ENCODE measurements around the gene ANKRD52. TPM values are rescaled to one million over a fixed set of nuclear protein-coding genes. Genes with fewer than 3 reads are reported as not detected.

The ANKRD52 gene
- 12.7 TPM for polyA plus RNA-seq (2013, experiment 1 of 2)
- 11.5 TPM for polyA plus RNA-seq (2013, experiment 2 of 2)

GRCh38 chr12:56258068-56258819 lies at the start of gene ANKRD52:
Gene ANKRD52, minus strand, starts transcription at chr12:56258384. Its CDS starts 115 bp downstream, at chr12:56258269.
- Histone ChIP-seq H3K18ac (ENCODE audit: low read length) (peak within 1 kb of the TSS; percentile 90), H4K5ac (ENCODE audit: low read length) (peak within 1 kb of the TSS; percentile 68), H2BK15ac (replicated peaks; ENCODE audit: low read depth) (no peak within 1 kb of the TSS), H3K9ac (ENCODE audit: low read length) (peak within 1 kb of the TSS; percentile 97), H4K8ac (ENCODE audit: low read depth, low read length) (no peak within 1 kb of the TSS), H3K56ac (ENCODE audit: low read length) (peak within 1 kb of the TSS; percentile 98), H2BK120ac (ENCODE audit: low read depth, low read length) (peak within 1 kb of the TSS; percentile 32), H3K27ac (ENCODE audit: low read depth, low read length) (peak within 1 kb of the TSS; percentile 32), H2BK5ac (ENCODE audit: low read length) (peak within 1 kb of the TSS; percentile 79), H3K4me1 (ENCODE audit: control insufficient read depth, low read depth, low read length) (peaks cover 8% of the 10 kb centered on the region), H2AK5ac (ENCODE audit: low read length) (no peak within 1 kb of the TSS), H3K36me3 (ENCODE audit: control insufficient read depth, insufficient read depth, low read length) (peaks cover 9% of the 10 kb centered on the region), H3K4me2 (ENCODE audit: low read length) (peak within 1 kb of the TSS; percentile 72), H3K4me3 (ENCODE audit: low read length) (peak within 1 kb of the TSS; percentile 86), H3K79me1 (ENCODE audit: low read length) (peaks cover 12% of the 10 kb centered on the region), H3K4ac (ENCODE audit: low read depth, low read length) (peak within 1 kb of the TSS; percentile 57), H3K79me2 (ENCODE audit: control insufficient read depth, insufficient read depth, low read length) (peaks cover 6% of the 10 kb centered on the region), H3K23ac (ENCODE audit: low read length) (peak within 1 kb of the TSS; percentile 98), H3K27me3 (ENCODE audit: insufficient read depth, low read length, poor library complexity) (no peaks in the 10 kb centered on the region)
- WGBS (ENCODE audit: extremely low coverage, insufficient coverage, low lambda C conversion rate): no CpG with 5 or more reads among the region's 78 CpGs
- DNase-seq: peak; percentile 72

GRCh38 chr12:56307221-56307965 lies 49.2 kb upstream of the ANKRD52 start:
- Histone ChIP-seq H3K4me2 (ENCODE audit: low read length) (no peak overlapping the region), H3K56ac (ENCODE audit: low read length) (no peak overlapping the region), H3K27ac (ENCODE audit: low read depth, low read length) (no peak overlapping the region), H3K4ac (ENCODE audit: low read depth, low read length) (no peak overlapping the region), H3K36me3 (ENCODE audit: control insufficient read depth, insufficient read depth, low read length) (peaks cover 4% of the 10 kb centered on the region), H3K9ac (ENCODE audit: low read length) (no peak overlapping the region), H3K79me1 (ENCODE audit: low read length) (no peaks in the 10 kb centered on the region), H2BK5ac (ENCODE audit: low read length) (no peak overlapping the region), H3K4me3 (ENCODE audit: low read length) (no peak overlapping the region), H4K5ac (ENCODE audit: low read length) (no peak overlapping the region), H3K23ac (ENCODE audit: low read length) (no peak overlapping the region), H3K18ac (ENCODE audit: low read length) (no peak overlapping the region), H4K8ac (ENCODE audit: low read depth, low read length) (no peak overlapping the region), H2BK120ac (ENCODE audit: low read depth, low read length) (no peak overlapping the region), H2BK15ac (replicated peaks; ENCODE audit: low read depth) (no peak overlapping the region), H2AK5ac (ENCODE audit: low read length) (no peak overlapping the region), H3K79me2 (ENCODE audit: control insufficient read depth, insufficient read depth, low read length) (no peaks in the 10 kb centered on the region), H3K27me3 (ENCODE audit: insufficient read depth, low read length, poor library complexity) (no peaks in the 10 kb centered on the region), H3K4me1 (ENCODE audit: control insufficient read depth, low read depth, low read length) (no peaks in the 10 kb centered on the region)
- DNase-seq: no peak
- WGBS (ENCODE audit: extremely low coverage, insufficient coverage, low lambda C conversion rate): no CpG with 5 or more reads among the region's 7 CpGs

- no CpG with 5 or more reads among the region's 8 CpGs for WGBS (ENCODE audit: extremely low coverage, insufficient coverage, low lambda C conversion rate)
- no peak overlapping the region for H3K4me3 ChIP-seq (ENCODE audit: low read length)
- H3K4ac ChIP-seq (ENCODE audit: low read depth, low read length): no peak overlapping the region
- DNase-seq: no peak
- peaks cover 2% of the 10 kb centered on the region for H3K36me3 ChIP-seq (ENCODE audit: control insufficient read depth, insufficient read depth, low read length)
- H3K79me1 ChIP-seq (ENCODE audit: low read length): no peaks in the 10 kb centered on the region
- H3K18ac ChIP-seq (ENCODE audit: low read length): no peak overlapping the region
- H3K4me2 ChIP-seq (ENCODE audit: low read length): no peak overlapping the region
- H4K8ac ChIP-seq (ENCODE audit: low read depth, low read length): no peak overlapping the region
- peaks cover 4% of the 10 kb centered on the region for H3K4me1 ChIP-seq (ENCODE audit: control insufficient read depth, low read depth, low read length)
- H2BK120ac ChIP-seq (ENCODE audit: low read depth, low read length): no peak overlapping the region
- no peak overlapping the region for H4K5ac ChIP-seq (ENCODE audit: low read length)
- H3K9ac ChIP-seq (ENCODE audit: low read length): no peak overlapping the region
- no peaks in the 10 kb centered on the region for H3K27me3 ChIP-seq (ENCODE audit: insufficient read depth, low read length, poor library complexity)
- H2BK15ac ChIP-seq (replicated peaks; ENCODE audit: low read depth): no peak overlapping the region
- no peak overlapping the region for H3K56ac ChIP-seq (ENCODE audit: low read length)
- H2AK5ac ChIP-seq (ENCODE audit: low read length): no peak overlapping the region
- H2BK5ac ChIP-seq (ENCODE audit: low read length): no peak overlapping the region
- no peak overlapping the region for H3K23ac ChIP-seq (ENCODE audit: low read length)
- no peak overlapping the region for H3K27ac ChIP-seq (ENCODE audit: low read depth, low read length)
- no peaks in the 10 kb centered on the region for H3K79me2 ChIP-seq (ENCODE audit: control insufficient read depth, insufficient read depth, low read length)
Observed at GRCh38 chr12:56304872-56305590, 46.8 kb upstream of the ANKRD52 start.

- peaks cover 6% of the 10 kb centered on the region for H3K79me2 ChIP-seq (ENCODE audit: control insufficient read depth, insufficient read depth, low read length)
- H3K4me3 ChIP-seq (ENCODE audit: low read length): no peak overlapping the region
- no peak overlapping the region for H2BK120ac ChIP-seq (ENCODE audit: low read depth, low read length)
- H2AK5ac ChIP-seq (ENCODE audit: low read length): no peak overlapping the region
- H4K5ac ChIP-seq (ENCODE audit: low read length): no peak overlapping the region
- no peak overlapping the region for H2BK15ac ChIP-seq (replicated peaks; ENCODE audit: low read depth)
- H3K4me2 ChIP-seq (ENCODE audit: low read length): no peak overlapping the region
- no peak overlapping the region for H3K18ac ChIP-seq (ENCODE audit: low read length)
- H3K23ac ChIP-seq (ENCODE audit: low read length): no peak overlapping the region
- no peak overlapping the region for H3K27ac ChIP-seq (ENCODE audit: low read depth, low read length)
- no peaks in the 10 kb centered on the region for H3K27me3 ChIP-seq (ENCODE audit: insufficient read depth, low read length, poor library complexity)
- no peak overlapping the region for H3K9ac ChIP-seq (ENCODE audit: low read length)
- no peak overlapping the region for H2BK5ac ChIP-seq (ENCODE audit: low read length)
- H3K56ac ChIP-seq (ENCODE audit: low read length): no peak overlapping the region
- H3K36me3 ChIP-seq (ENCODE audit: control insufficient read depth, insufficient read depth, low read length): peaks cover 2% of the 10 kb centered on the region
- no peak overlapping the region for H3K4ac ChIP-seq (ENCODE audit: low read depth, low read length)
- H3K4me1 ChIP-seq (ENCODE audit: control insufficient read depth, low read depth, low read length): peaks cover 4% of the 10 kb centered on the region
- H3K79me1 ChIP-seq (ENCODE audit: low read length): peaks cover 5% of the 10 kb centered on the region
- no peak for DNase-seq
- H4K8ac ChIP-seq (ENCODE audit: low read depth, low read length): no peak overlapping the region
- WGBS (ENCODE audit: extremely low coverage, insufficient coverage, low lambda C conversion rate): no CpG with 5 or more reads among the region's 3 CpGs
Observed at GRCh38 chr12:56304276-56304675, 46.1 kb upstream of the ANKRD52 start.

DNA sequence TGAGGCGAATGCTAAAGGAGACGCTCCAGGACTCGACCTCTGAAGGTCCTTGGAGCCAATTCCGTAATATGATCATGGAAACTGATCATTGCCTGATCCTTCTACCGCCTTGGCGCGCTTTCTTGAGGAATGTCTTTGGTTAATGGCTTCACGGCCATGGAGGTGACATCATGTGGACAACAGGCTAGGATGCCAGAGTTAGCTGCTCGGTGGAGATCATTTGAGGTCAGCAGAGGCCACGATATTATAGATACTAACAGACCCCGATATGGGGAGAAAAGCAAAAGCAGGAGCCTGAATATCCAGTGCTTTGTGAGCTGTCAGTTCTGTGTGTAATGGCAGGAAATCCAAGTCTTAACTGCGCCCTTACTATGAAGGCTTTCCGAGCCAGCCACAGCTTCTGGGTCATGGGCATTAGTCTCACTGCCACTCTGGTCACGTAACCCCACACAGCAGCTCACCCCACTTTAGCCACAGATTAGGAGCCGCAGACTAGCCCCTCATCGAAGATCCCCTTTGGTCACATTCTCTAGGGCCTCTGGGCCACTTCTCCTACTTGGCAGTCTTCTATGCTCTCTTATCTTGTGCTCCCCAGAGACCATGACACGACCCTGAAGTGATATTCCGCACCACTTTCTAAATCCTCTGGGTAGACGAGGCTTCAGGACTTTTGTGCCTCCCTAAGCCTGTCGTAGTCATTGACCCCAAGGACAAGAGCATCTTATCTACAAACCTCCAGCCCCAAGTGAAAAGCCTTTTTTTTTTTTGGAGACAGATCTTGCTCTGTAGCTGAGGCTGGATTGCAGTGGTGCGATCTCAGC lies 42.7 kb upstream of the ANKRD52 start:
- WGBS (ENCODE audit: extremely low coverage, insufficient coverage, low lambda C conversion rate): no CpG with 5 or more reads among the region's 21 CpGs
- peak overlapping the region; percentile 56 for H2AK5ac ChIP-seq (ENCODE audit: low read length)
- H3K27me3 ChIP-seq (ENCODE audit: insufficient read depth, low read length, poor library complexity): no peaks in the 10 kb centered on the region
- H4K5ac ChIP-seq (ENCODE audit: low read length): no peak overlapping the region
- H3K4ac ChIP-seq (ENCODE audit: low read depth, low read length): no peak overlapping the region
- peak overlapping the region; percentile 42 for H3K27ac ChIP-seq (ENCODE audit: low read depth, low read length)
- peak overlapping the region; percentile 81 for H3K56ac ChIP-seq (ENCODE audit: low read length)
- peak; percentile 16 for DNase-seq
- peak overlapping the region; percentile 16 for H2BK5ac ChIP-seq (ENCODE audit: low read length)
- H3K4me3 ChIP-seq (ENCODE audit: low read length): no peak overlapping the region
- H3K79me2 ChIP-seq (ENCODE audit: control insufficient read depth, insufficient read depth, low read length): peaks cover 32% of the 10 kb centered on the region
- peak overlapping the region; percentile 65 for H3K9ac ChIP-seq (ENCODE audit: low read length)
- H3K4me2 ChIP-seq (ENCODE audit: low read length): peak overlapping the region; percentile 34
- H3K23ac ChIP-seq (ENCODE audit: low read length): no peak overlapping the region
- H4K8ac ChIP-seq (ENCODE audit: low read depth, low read length): no peak overlapping the region
- peaks cover 7% of the 10 kb centered on the region for H3K4me1 ChIP-seq (ENCODE audit: control insufficient read depth, low read depth, low read length)
- H2BK15ac ChIP-seq (replicated peaks; ENCODE audit: low read depth): no peak overlapping the region
- no peak overlapping the region for H2BK120ac ChIP-seq (ENCODE audit: low read depth, low read length)
- peaks cover 2% of the 10 kb centered on the region for H3K36me3 ChIP-seq (ENCODE audit: control insufficient read depth, insufficient read depth, low read length)
- H3K18ac ChIP-seq (ENCODE audit: low read length): no peak overlapping the region
- peaks cover 16% of the 10 kb centered on the region for H3K79me1 ChIP-seq (ENCODE audit: low read length)
